B cell (primary cell): ENCODE data around the gene CBX5. TPM values are rescaled to one million over a fixed set of nuclear protein-coding genes. Genes with fewer than 3 reads are reported as not detected.
A peak's percentile ranks its signal among the peaks of the same experiment; 100 is the strongest.

Experiments
- ATAC-seq: fragments of 200-7000 bp; cut with Tn5 transposase; one replicate; pipeline ENCODE4 v1.10.0; 2021; ENCODE audit warnings: low read depth, mild to moderate bottlenecking, moderate number of reproducible peaks, moderate library complexity
- CTCF ChIA-PET: fragments of 350-600 bp; sonication (Branson Sonifier 250); formaldehyde crosslinking; loops from one replicate; lab custom pipeline; 2021; ENCODE audit warnings: antibody characterized with exemption, inconsistent platforms; lab: Charles Lee
- POLR2A ChIA-PET: fragments of 350-600 bp; sonication (Branson Sonifier 250); formaldehyde crosslinking; loops from one replicate; lab custom pipeline; 2021; ENCODE audit warnings: antibody characterized with exemption; lab: Charles Lee
- DNase-seq: peaks from one replicate; pipeline ENCODE4 v3.0.0; 2013
- H2AFZ ChIP-seq: 2 replicates; pipeline ENCODE4 v1.6.1; 2012; ENCODE audit warnings: mild to moderate bottlenecking, low read depth, low read length; ENCODE audit not compliant: insufficient read depth, poor library complexity, severe bottlenecking
- H3K27ac ChIP-seq, 2 donors: 1 replicate in 1 of 2; 2 replicates in 1 of 2; pipeline ENCODE4 v1.5.1; 2012 to 2013; ENCODE audit warnings: low read length in 2 of 2, mild to moderate bottlenecking in 2 of 2, moderate library complexity in 1 of 2
- H3K27me3 ChIP-seq, 4 experiments: fragments of 200-600 bp in 1 of 4; sonication (generic) in 1 of 4; replicated peaks in 1 of 4; 1 replicate in 2 of 4; 2 replicates in 2 of 4; pipeline versions ENCODE4 v1.6.1 to v1.7.0; 2013 to 2016; ENCODE audit warnings: low read length in 3 of 4, mild to moderate bottlenecking in 2 of 4, mixed read lengths in 1 of 4, moderate library complexity in 1 of 4; ENCODE audit not compliant: insufficient read depth in 4 of 4, control insufficient read depth in 3 of 4; ENCODE audit errors: control extremely low read depth in 1 of 4
- H3K36me3 ChIP-seq, 2 experiments: replicated peaks in 1 of 2; 1 replicate in 1 of 2; 2 replicates in 1 of 2; pipeline versions ENCODE4 v1.6.1 to v1.7.1; 2013; ENCODE audit warnings: low read length in 1 of 2; ENCODE audit not compliant: insufficient read depth in 2 of 2, control insufficient read depth in 1 of 2; ENCODE audit errors: control extremely low read depth in 1 of 2, extremely low read depth in 1 of 2
- H3K4me1 ChIP-seq, 2 donors: fragments of 200-600 bp in 1 of 2; sonication (generic) in 1 of 2; 1 replicate in 1 of 2; 2 replicates in 1 of 2; pipeline versions ENCODE4 v1.5.1 to v1.6.1; 2013 to 2017; ENCODE audit warnings: low read length in 2 of 2; ENCODE audit not compliant: control insufficient read depth in 2 of 2, insufficient read depth in 2 of 2
- H3K4me2 ChIP-seq: replicated peaks from 2 replicates; pipeline ENCODE3; 2012; ENCODE audit warnings: mild to moderate bottlenecking, low read depth, low read length; ENCODE audit not compliant: poor library complexity, severe bottlenecking
- H3K4me3 ChIP-seq, 5 experiments: fragments of 200-600 bp in 1 of 5; sonication (generic) in 1 of 5; 1 replicate in 3 of 5; 2 replicates in 2 of 5; pipeline versions ENCODE4 v1.5.1 to v1.7.0; 2011 to 2016; ENCODE audit warnings: low read length in 4 of 5, mild to moderate bottlenecking in 4 of 5, low read depth in 2 of 5, control low read depth in 1 of 5, moderate library complexity in 1 of 5; ENCODE audit not compliant: insufficient read depth in 1 of 5; ENCODE audit errors: control extremely low read depth in 1 of 5, extremely low read depth in 1 of 5
- H3K79me2 ChIP-seq: fragments of 200-600 bp; sonication (generic); one replicate; pipeline ENCODE4 v1.6.0; 2016; ENCODE audit warnings: low read length; ENCODE audit not compliant: control insufficient read depth, insufficient read depth
- H3K9ac ChIP-seq: fragments of 200-600 bp; sonication (generic); 2 replicates; pipeline ENCODE4 v1.6.1; 2017; ENCODE audit warnings: mild to moderate bottlenecking, low read length, moderate library complexity
- H3K9me3 ChIP-seq, 3 donors: one replicate each; pipeline versions ENCODE4 v1.6.1 to v1.7.1; 2013; ENCODE audit warnings: low read length in 2 of 3; ENCODE audit not compliant: control insufficient read depth in 2 of 3, insufficient read depth in 1 of 3; ENCODE audit errors: control extremely low read depth in 1 of 3
- H4K20me1 ChIP-seq: 2 replicates; pipeline ENCODE4 v1.6.0; 2012; ENCODE audit warnings: mild to moderate bottlenecking, low read length; ENCODE audit not compliant: insufficient read depth, control insufficient read depth, poor library complexity, severe bottlenecking
- H3K27ac Mint-ChIP-seq: one replicate; pipeline ENCODE4 v1.8.0; 2021; ENCODE audit warnings: mixed read lengths
- H3K27me3 Mint-ChIP-seq: one replicate; pipeline ENCODE4 v1.8.0; 2021; ENCODE audit warnings: mixed read lengths
- H3K4me1 Mint-ChIP-seq: one replicate; pipeline ENCODE4 v1.8.0; 2021; ENCODE audit warnings: mixed read lengths
- H3K4me3 Mint-ChIP-seq: one replicate; pipeline ENCODE4 v1.8.0; 2021; ENCODE audit warnings: mixed read lengths
- H3K9me3 Mint-ChIP-seq: one replicate; pipeline ENCODE4 v1.8.0; 2022; ENCODE audit warnings: mixed read lengths; ENCODE audit not compliant: insufficient read depth
- CTCF ChIP-seq: fragments of 200-600 bp; IDR thresholded peaks from one replicate; pipeline ENCODE4 v1.8.0; 2022; ENCODE audit warnings: antibody characterized with exemption, mild to moderate bottlenecking
- EZH2 ChIP-seq: IDR thresholded peaks from 2 replicates; pipeline ENCODE4 v1.6.1; 2012; ENCODE audit warnings: borderline replicate concordance, low read depth, mild to moderate bottlenecking, moderate library complexity, low read length; ENCODE audit not compliant: insufficient read depth, poor library complexity, severe bottlenecking
- WGBS: methylation state at CpG from one replicate; pipeline ENCODE4 v1.1.5; 2013; ENCODE audit warnings: missing lambda C conversion rate; ENCODE audit not compliant: insufficient coverage; 5-methylcytosine and 5-hydroxymethylcytosine counted together
- intact Hi-C: fragments of 100-400 bp; cut with micrococcal nuclease; formaldehyde crosslinking; loops from one replicate; pipeline ENCODE4 v1.10.0; 2022
- polyA plus RNA-seq: library from polyadenylated mRNA; depleted of rRNA; stranded (reverse); fragments of >200 nt; gene quantifications from 2 replicates; pipeline ENCODE4 v1.2.3, GENCODE V29; 2012
- total RNA-seq, 2 donors: library from RNA; stranded (reverse); fragments of 120-200 nt in 1 of 2; gene quantifications; 1 replicate in 1 of 2; 2 replicates in 1 of 2; pipeline versions ENCODE4 v1.2.3 to v1.2.4, GENCODE V29; 2013 to 2022

Gene CBX5
- total and polyA plus RNA-seq, 2 donors (not counting 1 experiment from before 2014, with no cell fraction given), result 10.5 to 66.2 TPM

- 28% methylated on average over 3 of the region's 3 CpGs for WGBS
- CTCF ChIA-PET, result interaction anchor here (1.2 to 8.9 kb wide), 13 partner anchors 12 to 446 kb away, joined by 3 to 151 read pairs (median 6); partner anchors contain the start of genes HOXC4, HOXC5 and HOXC8
- peaks cover 16 to 28% of the 10 kb centered on the region in 2 donors for H3K4me1 ChIP-seq
- H3K79me2 ChIP-seq, result no peaks in the 10 kb centered on the region
- Mint-ChIP-seq H3K27me3 (peaks cover 20% of the 10 kb centered on the region), H3K4me3 (peak overlapping the region; percentile 89), H3K9me3 (no peaks in the 10 kb centered on the region), H3K27ac (peak overlapping the region; percentile 91), H3K4me1 (peaks cover 29% of the 10 kb centered on the region)
- ATAC-seq, result no peak
- POLR2A ChIA-PET, result interaction anchor here (0.6 to 2.4 kb wide), 2 partner anchors 136 to 138 kb away, joined by 3 to 8 read pairs; partner anchors contain the start of gene HOXC4
- peaks cover 0 to 8% of the 10 kb centered on the region in 2 experiments for H3K36me3 ChIP-seq
- intact Hi-C loops, result loop anchor here (1.0 to 5.0 kb wide), 7 partner anchors 18 to 512 kb away; partner anchors contain the start of genes ATP5MC2, COPZ1 and HOXC4
- H3K9ac ChIP-seq, result peak overlapping the region; percentile 74
- no peaks in the 10 kb centered on the region for H3K9me3 ChIP-seq
- no peak for DNase-seq
- peak overlapping the region; percentile 19 to 91 (median 82) for H3K4me3 ChIP-seq
- H4K20me1 ChIP-seq, result peaks cover 3% of the 10 kb centered on the region
- H3K4me2 ChIP-seq, result peak overlapping the region; percentile 78
- no peak for TF ChIP-seq CTCF
- no peak for TF ChIP-seq EZH2
- peaks cover 0 to 26% (median 4%) of the 10 kb centered on the region in 4 experiments for H3K27me3 ChIP-seq
- H3K27ac ChIP-seq, result no peak overlapping the region
- H2AFZ ChIP-seq, result peak overlapping the region; percentile 70
Observed at GRCh38 chr12:54189198-54189539, 90.8 kb downstream of the CBX5 start.

DNA sequence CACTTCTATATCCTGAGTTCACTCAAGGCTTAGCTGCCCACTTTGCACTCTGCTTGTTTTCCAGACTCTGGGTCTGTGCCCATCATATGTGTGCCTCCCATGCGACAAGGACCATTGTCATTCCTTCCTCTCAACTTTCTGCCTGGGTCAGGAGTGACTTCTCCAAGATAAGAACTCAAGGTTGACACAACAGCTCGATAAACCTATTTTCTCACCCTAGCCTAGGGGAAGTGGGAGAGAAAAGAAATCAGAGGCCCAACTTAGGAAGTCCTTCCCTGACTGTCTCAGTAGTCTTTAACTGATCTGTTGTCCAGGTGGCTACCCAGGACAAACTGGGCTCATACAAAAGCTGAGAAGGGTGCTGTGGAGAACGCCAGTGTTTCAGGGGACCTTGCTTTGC lies 92.8 kb downstream of the CBX5 start:
- no peaks in the 10 kb centered on the region for H3K9me3 ChIP-seq
- peaks cover 4% of the 10 kb centered on the region for H3K27me3 Mint-ChIP-seq
- no peak for TF ChIP-seq CTCF
- no peak for TF ChIP-seq EZH2
- ChIA-PET CTCF (interaction anchor here (0.9 to 8.9 kb wide), 7 partner anchors 14 to 183 kb away, joined by 3 to 151 read pairs (median 4); partner anchors contain the start of gene HOXC5), POLR2A (no interaction called here)
- ATAC-seq, result no peak
- no peak for DNase-seq
- peak overlapping the region; percentile 72 for H3K4me3 Mint-ChIP-seq
- H4K20me1 ChIP-seq, result peaks cover 6% of the 10 kb centered on the region
- H3K27ac ChIP-seq, result no peak overlapping the region
- H3K4me3 ChIP-seq, result no peak overlapping the region
- WGBS, result 100% methylated on average over 1 of the region's 3 CpGs
- no peak overlapping the region for H3K4me2 ChIP-seq
- H3K4me1 Mint-ChIP-seq, result peaks cover 29% of the 10 kb centered on the region
- peaks cover 16 to 28% of the 10 kb centered on the region in 2 donors for H3K4me1 ChIP-seq
- H3K27me3 ChIP-seq, result peaks cover 0 to 10% (median 2%) of the 10 kb centered on the region in 4 experiments
- no peak overlapping the region for H3K27ac Mint-ChIP-seq
- no peaks in the 10 kb centered on the region for H3K79me2 ChIP-seq
- peaks cover 0 to 26% of the 10 kb centered on the region in 2 experiments for H3K36me3 ChIP-seq
- intact Hi-C loops, result loop anchor here (5.0 kb wide), 1 partner anchor 510 kb away; the partner anchor contains the start of gene ATP5MC2
- H3K9me3 Mint-ChIP-seq, result no peaks in the 10 kb centered on the region
- H2AFZ ChIP-seq, result no peak overlapping the region
- no peak overlapping the region for H3K9ac ChIP-seq
